GM12878 (cell line): Measurements from ENCODE around the gene UNC45A. TPM values are rescaled to one million over a fixed set of nuclear protein-coding genes. Genes with fewer than 3 reads are reported as not detected.

Source experiments
- BCL11A ChIP-seq: IDR thresholded peaks from 2 replicates; pipeline ENCODE4 v1.6.1; 2011; ENCODE audit warnings: low read depth, low read length
- DPF2 ChIP-seq: fragments of 450-650 bp; IDR thresholded peaks from 2 replicates; pipeline ENCODE4 v1.6.1; 2017; ENCODE audit warnings: mild to moderate bottlenecking
- E2F4 ChIP-seq: IDR thresholded peaks from 2 replicates; pipeline ENCODE4 v1.6.1; 2012; ENCODE audit warnings: low read depth, low read length, improper control_type of control experiment
- EGR1 ChIP-seq, 2 experiments: IDR thresholded peaks; 1 replicate in 1 of 2; 2 replicates in 1 of 2; pipeline ENCODE4 v1.6.1; 2011 to 2012; ENCODE audit warnings: low read depth in 2 of 2, low read length in 2 of 2, borderline replicate concordance in 1 of 2, mild to moderate bottlenecking in 1 of 2, moderate library complexity in 1 of 2
- GABPA ChIP-seq: IDR thresholded peaks from 2 replicates; pipeline ENCODE4 v1.6.1; 2014; ENCODE audit warnings: antibody characterized with exemption, low read depth, mild to moderate bottlenecking, inconsistent platforms
- HDAC6 ChIP-seq: fragments of 200-600 bp; sonication (generic); IDR thresholded peaks from one replicate; pipeline ENCODE4 v1.8.0; 2017; ENCODE audit warnings: antibody characterized with exemption; ENCODE audit not compliant: unreplicated experiment
- HDGF ChIP-seq: fragments of 450-650 bp; IDR thresholded peaks from 2 replicates; pipeline ENCODE4 v1.6.1; 2016; ENCODE audit warnings: antibody characterized with exemption
- JUND ChIP-seq: IDR thresholded peaks from 2 replicates; pipeline ENCODE4 v1.6.1; 2012; ENCODE audit warnings: low read depth, mild to moderate bottlenecking, low read length, improper control_type of control experiment, moderate library complexity
- MAX ChIP-seq: IDR thresholded peaks from 2 replicates; pipeline ENCODE4 v1.6.1; 2012; ENCODE audit warnings: low read depth, low read length, improper control_type of control experiment
- MYC ChIP-seq: IDR thresholded peaks from 2 replicates; pipeline ENCODE4 v1.6.1; 2011; ENCODE audit warnings: mild to moderate bottlenecking, low read length, moderate library complexity, inconsistent platforms; ENCODE audit not compliant: insufficient read depth, insufficient replicate concordance, insufficient read length, severe bottlenecking
- PAX8 ChIP-seq: fragments of 450-650 bp; IDR thresholded peaks from 2 replicates; pipeline ENCODE4 v1.6.1; 2017; ENCODE audit warnings: mild to moderate bottlenecking, moderate library complexity
- PBX3 ChIP-seq: IDR thresholded peaks from 2 replicates; pipeline ENCODE4 v1.6.1; 2011; ENCODE audit warnings: mild to moderate bottlenecking, low read depth, low read length, moderate library complexity; ENCODE audit not compliant: insufficient replicate concordance
- PML ChIP-seq: IDR thresholded peaks from 2 replicates; pipeline ENCODE4 v1.6.1; 2012; ENCODE audit warnings: low read length, inconsistent platforms
- POU2F2 ChIP-seq: IDR thresholded peaks from 3 replicates; pipeline ENCODE4 v1.6.1; 2011; ENCODE audit warnings: low read depth, mild to moderate bottlenecking, low read length, borderline replicate concordance
- RAD21 ChIP-seq: IDR thresholded peaks from 2 replicates; pipeline ENCODE4 v1.6.1; 2011; ENCODE audit warnings: mild to moderate bottlenecking, low read depth, low read length, moderate library complexity; ENCODE audit not compliant: insufficient read depth
- RB1 ChIP-seq: fragments of 450-650 bp; formaldehyde crosslinking; IDR thresholded peaks from 2 replicates; pipeline ENCODE4 v1.6.1; 2017; ENCODE audit warnings: mild to moderate bottlenecking, borderline replicate concordance
- RFX5 ChIP-seq: IDR thresholded peaks from 2 replicates; pipeline ENCODE4 v1.6.1; 2011; ENCODE audit warnings: low read depth, low read length, improper control_type of control experiment
- SUPT20H ChIP-seq: IDR thresholded peaks from 2 replicates; pipeline ENCODE4 v1.6.1; 2011; ENCODE audit warnings: low read depth, mild to moderate bottlenecking, low read length, moderate library complexity, borderline replicate concordance; ENCODE audit not compliant: control insufficient read depth
- TCF12 ChIP-seq: IDR thresholded peaks from 2 replicates; pipeline ENCODE4 v1.6.1; 2011; ENCODE audit warnings: low read depth, mild to moderate bottlenecking, low read length
- WRNIP1 ChIP-seq: IDR thresholded peaks from 2 replicates; pipeline ENCODE4 v1.6.1; 2011; ENCODE audit warnings: low read depth, low read length, improper control_type of control experiment, borderline replicate concordance
- ZBTB4 ChIP-seq: fragments of 450-650 bp; formaldehyde crosslinking; IDR thresholded peaks from 2 replicates; pipeline ENCODE4 v1.4.0; 2022; ENCODE audit warnings: mild to moderate bottlenecking, moderate library complexity
- polyA plus RNA-seq, 11 experiments: library from polyadenylated mRNA; depleted of rRNA in 4 of 11; unstranded in 6 of 11; stranded (reverse) in 5 of 11; fragments of >200 nt; fragmentation: Nextera tagmentation in 4 of 11; fragmentation: Illumina TruSeq in 1 of 11; extraction: Ambion mirVana in 4 of 11; extraction: Trizol in 1 of 11; gene quantifications; 1 replicate in 1 of 11; 2 replicates in 10 of 11; pipeline versions ENCODE4 v1.2.1 to v1.2.3, GENCODE V29; 2011 to 2016; ENCODE audit warnings: inconsistent platforms in 2 of 11, missing spikeins in 2 of 11, low read depth in 1 of 11
- total RNA-seq, 4 experiments: library from RNA; depleted of rRNA in 3 of 4; stranded (reverse); fragments of >200 nt in 3 of 4; fragmentation: Illumina TruSeq in 1 of 4; extraction: Trizol in 1 of 4; gene quantifications; 2 replicates each; pipeline versions ENCODE4 v1.2.1 to v1.2.3, GENCODE V29; 2013 to 2021
- TF ChIP-seq, protein P1 (sequence below): fragments of 450-650 bp; IDR thresholded peaks from 2 replicates; pipeline ENCODE4 v1.6.1; 2017; ENCODE audit warnings: mild to moderate bottlenecking, low read depth, inconsistent platforms; ENCODE audit not compliant: poor library complexity, severe bottlenecking

UNC45A gene
- total and polyA plus RNA-seq, 10 of the 15 experiments (the other 5 are each of a cell fraction or from before 2014, with no cell fraction given) = 10.3 to 57.8 (median 40.5) TPM

DNA sequence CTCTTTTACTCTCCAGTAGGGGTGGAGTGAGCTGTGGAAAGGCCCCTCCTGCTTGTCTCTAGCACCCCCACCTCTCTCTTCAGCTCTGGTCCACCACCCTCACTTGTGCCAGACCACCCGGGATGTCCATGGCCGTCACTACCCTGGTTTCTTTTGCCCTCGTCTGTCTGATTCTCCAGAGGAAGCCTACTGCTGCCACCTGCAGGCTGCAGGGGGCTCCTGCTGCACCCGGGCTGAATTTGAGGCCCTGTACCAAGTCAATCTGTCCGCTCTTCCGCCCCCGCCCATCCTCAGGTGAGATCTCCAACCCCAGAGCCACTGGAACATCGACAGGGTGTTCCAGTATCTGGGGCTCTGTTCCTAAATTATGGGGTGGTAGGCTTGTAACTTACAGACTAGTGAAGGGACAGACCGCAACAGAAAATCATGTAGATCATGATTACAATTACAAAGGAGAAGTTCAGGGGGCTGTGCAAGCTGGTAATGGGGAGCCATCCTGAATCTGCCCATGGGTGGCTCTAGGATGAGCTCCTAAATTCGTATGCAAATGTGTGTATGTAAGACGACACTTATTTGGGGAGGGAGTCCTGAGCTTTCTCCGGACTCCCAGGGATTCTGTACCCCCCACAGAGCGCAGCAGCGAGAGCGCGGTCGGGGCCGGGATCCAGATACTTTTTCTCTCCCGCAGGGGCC lies 683 bp upstream of the UNC45A start (continued):
- TF ChIP-seq JUND (no peak), MYC (no peak), ZBTB4 (CRISPR knock-in tag) (no peak), TCF12 (0 out of 2 replicates have a peak, but pooled peaks have one; percentile 40), EGR1 (IDR thresholded peaks at IDR 0.05; ENCODE audit: borderline replicate concordance in 1 of 2, low read depth in 2 of 2, low read length in 2 of 2) (peak in 1 of 2 experiments; percentile 91; a peak in 2 of 3 replicates), PAX8 (no peak), POU2F2 (no peak), PBX3 (no peak), GABPA (no peak), DPF2 (no peak), RFX5 (no peak), HDAC6 (no peak), BCL11A (no peak), WRNIP1 (no peak), SUPT20H (no peak), RB1 (peak; percentile 42; the same call in 1 of the 2 replicates), RAD21 (peak; percentile 85), E2F4 (no peak), HDGF (peak; percentile 53; the same call in 1 of the 2 replicates), MAX (no peak), PML (no peak)
- TF ChIP-seq, protein P1, sequence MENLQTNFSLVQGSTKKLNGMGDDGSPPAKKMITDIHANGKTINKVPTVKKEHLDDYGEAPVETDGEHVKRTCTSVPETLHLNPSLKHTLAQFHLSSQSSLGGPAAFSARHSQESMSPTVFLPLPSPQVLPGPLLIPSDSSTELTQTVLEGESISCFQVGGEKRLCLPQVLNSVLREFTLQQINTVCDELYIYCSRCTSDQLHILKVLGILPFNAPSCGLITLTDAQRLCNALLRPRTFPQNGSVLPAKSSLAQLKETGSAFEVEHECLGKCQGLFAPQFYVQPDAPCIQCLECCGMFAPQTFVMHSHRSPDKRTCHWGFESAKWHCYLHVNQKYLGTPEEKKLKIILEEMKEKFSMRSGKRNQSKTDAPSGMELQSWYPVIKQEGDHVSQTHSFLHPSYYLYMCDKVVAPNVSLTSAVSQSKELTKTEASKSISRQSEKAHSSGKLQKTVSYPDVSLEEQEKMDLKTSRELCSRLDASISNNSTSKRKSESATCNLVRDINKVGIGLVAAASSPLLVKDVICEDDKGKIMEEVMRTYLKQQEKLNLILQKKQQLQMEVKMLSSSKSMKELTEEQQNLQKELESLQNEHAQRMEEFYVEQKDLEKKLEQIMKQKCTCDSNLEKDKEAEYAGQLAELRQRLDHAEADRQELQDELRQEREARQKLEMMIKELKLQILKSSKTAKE = no peak
